ENCODE measurements around the gene GALNT2.

The GALNT2 gene

GRCh38 chr1:230322421-230322756 is 255.4 kb downstream of the GALNT2 start:
- no peaks in the 10 kb centered on the region for H3K9me3 Mint-ChIP-seq
- H3K4me3 Mint-ChIP-seq = no peak overlapping the region
- H3K27ac Mint-ChIP-seq = no peak overlapping the region
- H3K27me3 Mint-ChIP-seq = no peaks in the 10 kb centered on the region
- no peaks in the 10 kb centered on the region for H3K4me1 Mint-ChIP-seq (ENCODE audit: low read depth)
- no peaks in the 10 kb centered on the region for H3K36me3 Mint-ChIP-seq (ENCODE audit: low read depth)

DNA sequence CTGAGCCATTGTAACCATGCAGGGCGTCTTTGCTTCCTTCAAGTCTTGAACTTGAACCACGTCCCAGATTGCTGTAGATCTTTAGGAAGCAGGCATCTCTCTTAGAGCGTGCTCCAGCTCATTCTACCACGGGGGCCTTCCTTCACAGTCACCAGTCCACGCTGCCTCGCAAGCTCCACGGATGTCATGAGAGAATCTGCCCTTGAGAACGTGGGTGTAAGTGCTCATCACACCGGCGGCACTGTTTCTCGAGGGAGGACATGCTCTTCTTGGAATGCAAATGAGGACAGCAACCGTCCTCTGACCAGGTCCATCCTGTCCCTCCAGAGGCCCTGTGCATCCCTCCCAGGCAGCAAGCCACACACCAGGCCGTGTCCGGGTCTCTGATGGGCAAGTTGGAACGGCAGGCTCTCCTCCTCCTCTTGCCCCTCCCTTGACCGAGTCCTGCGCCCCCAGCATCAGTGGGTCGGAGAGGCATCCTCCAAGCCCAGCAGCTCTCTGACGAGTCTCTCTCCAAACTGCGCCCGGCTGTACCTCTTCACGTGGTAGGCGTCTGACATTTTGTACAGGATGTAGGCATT is 256.0 kb downstream of the GALNT2 start:
- H3K27me3 Mint-ChIP-seq = no peaks in the 10 kb centered on the region
- no peaks in the 10 kb centered on the region for H3K36me3 Mint-ChIP-seq (ENCODE audit: low read depth)
- H3K27ac Mint-ChIP-seq = no peak overlapping the region
- no peaks in the 10 kb centered on the region for H3K9me3 Mint-ChIP-seq
- H3K4me3 Mint-ChIP-seq = no peak overlapping the region
- H3K4me1 Mint-ChIP-seq (ENCODE audit: low read depth) = peaks cover 5% of the 10 kb centered on the region

DNA sequence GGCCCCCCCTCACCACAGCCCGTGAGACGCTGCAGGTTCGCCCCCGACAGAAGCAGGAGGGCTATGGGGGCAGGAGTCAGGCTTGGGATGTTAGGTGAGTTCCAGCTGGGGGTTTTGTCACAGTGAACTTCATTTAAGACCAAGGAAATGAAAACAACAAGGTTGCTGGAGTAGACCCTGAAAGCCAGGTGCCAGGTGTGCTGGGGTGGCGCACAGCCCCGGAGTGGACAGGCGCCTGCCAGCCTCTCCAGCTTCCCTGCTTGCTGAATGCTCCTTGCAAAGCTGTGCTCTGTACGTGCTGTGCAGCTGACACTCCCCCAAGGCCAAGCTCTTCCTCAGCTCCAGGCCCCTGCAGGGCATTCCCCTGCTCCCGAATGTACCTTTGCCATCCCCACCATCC is 256.6 kb downstream of the GALNT2 start:
- Mint-ChIP-seq H3K27ac (no peak overlapping the region), H3K4me1 (ENCODE audit: low read depth) (peaks cover 11% of the 10 kb centered on the region), H3K27me3 (peaks cover 6% of the 10 kb centered on the region), H3K36me3 (ENCODE audit: low read depth) (no peaks in the 10 kb centered on the region), H3K4me3 (no peak overlapping the region), H3K9me3 (no peaks in the 10 kb centered on the region)

GRCh38 chr1:230326971-230327891 is 260.2 kb downstream of the GALNT2 start:
- H3K36me3 Mint-ChIP-seq (ENCODE audit: low read depth) = no peaks in the 10 kb centered on the region
- H3K27ac Mint-ChIP-seq = no peak overlapping the region
- peaks cover 11% of the 10 kb centered on the region for H3K4me1 Mint-ChIP-seq (ENCODE audit: low read depth)
- peaks cover 6% of the 10 kb centered on the region for H3K27me3 Mint-ChIP-seq
- no peak overlapping the region for H3K4me3 Mint-ChIP-seq
- H3K9me3 Mint-ChIP-seq = no peaks in the 10 kb centered on the region

GRCh38 chr1:230327892-230328284 is 260.9 kb downstream of the GALNT2 start:
- Mint-ChIP-seq H3K36me3 (ENCODE audit: low read depth) (no peaks in the 10 kb centered on the region), H3K27ac (no peak overlapping the region), H3K4me3 (no peak overlapping the region), H3K27me3 (peaks cover 6% of the 10 kb centered on the region), H3K9me3 (no peaks in the 10 kb centered on the region), H3K4me1 (ENCODE audit: low read depth) (peaks cover 11% of the 10 kb centered on the region)

DNA sequence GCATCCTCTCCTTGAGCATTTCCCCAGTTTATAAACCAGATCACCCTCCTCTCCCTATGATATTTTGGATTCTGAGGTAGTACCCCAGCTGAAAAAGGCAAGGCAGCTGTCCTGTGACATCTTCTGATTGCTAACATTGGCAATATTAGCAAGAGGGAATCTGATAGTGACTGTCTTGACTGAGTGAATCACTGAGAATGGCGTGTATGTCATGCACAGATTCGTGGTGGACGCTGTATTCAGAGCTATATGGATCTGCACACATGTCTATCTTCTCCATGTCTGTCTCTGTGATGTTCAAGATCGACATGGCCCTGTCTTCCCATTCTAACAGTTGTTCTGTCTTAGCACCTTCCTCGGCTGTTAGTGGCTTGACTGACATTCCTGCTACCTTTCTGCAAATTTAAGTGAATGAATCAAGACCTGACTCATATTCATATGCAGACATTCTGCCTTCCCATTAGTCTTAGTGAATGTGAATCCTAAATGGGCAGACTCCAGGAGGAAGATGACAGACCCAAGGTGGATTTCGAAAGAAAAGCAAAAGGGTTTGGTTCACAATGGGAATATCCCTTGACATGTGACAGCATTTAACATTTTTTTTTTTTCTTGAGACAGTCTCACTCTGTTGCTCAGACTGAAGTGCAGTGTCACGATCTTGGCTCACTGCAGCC is 261.4 kb downstream of the GALNT2 start:
- H3K27me3 Mint-ChIP-seq = peaks cover 9% of the 10 kb centered on the region
- no peak overlapping the region for H3K27ac Mint-ChIP-seq
- no peak overlapping the region for H3K4me3 Mint-ChIP-seq
- H3K4me1 Mint-ChIP-seq (ENCODE audit: low read depth) = peaks cover 11% of the 10 kb centered on the region
- no peaks in the 10 kb centered on the region for H3K9me3 Mint-ChIP-seq
- no peaks in the 10 kb centered on the region for H3K36me3 Mint-ChIP-seq (ENCODE audit: low read depth)

- Mint-ChIP-seq H3K9me3 (no peaks in the 10 kb centered on the region), H3K27ac (no peak overlapping the region)
Observed at GRCh38 chr1:230330157-230330556, 263.1 kb downstream of the GALNT2 start.

More at GRCh38 chr1:230330157-230330556, 263.1 kb downstream of the GALNT2 start:
- H3K27me3 Mint-ChIP-seq = peaks cover 9% of the 10 kb centered on the region
- H3K4me1 Mint-ChIP-seq (ENCODE audit: low read depth) = peaks cover 11% of the 10 kb centered on the region
- H3K4me3 Mint-ChIP-seq = no peak overlapping the region
- no peaks in the 10 kb centered on the region for H3K36me3 Mint-ChIP-seq (ENCODE audit: low read depth)
